ENCODE measurements around the gene CPAMD8.
"Not testable (repeated sequence)": the region's sequence is repeated elsewhere in the genome, so short reads cannot be mapped to it uniquely, and the experiment has no call there.

Gene CPAMD8

DNA sequence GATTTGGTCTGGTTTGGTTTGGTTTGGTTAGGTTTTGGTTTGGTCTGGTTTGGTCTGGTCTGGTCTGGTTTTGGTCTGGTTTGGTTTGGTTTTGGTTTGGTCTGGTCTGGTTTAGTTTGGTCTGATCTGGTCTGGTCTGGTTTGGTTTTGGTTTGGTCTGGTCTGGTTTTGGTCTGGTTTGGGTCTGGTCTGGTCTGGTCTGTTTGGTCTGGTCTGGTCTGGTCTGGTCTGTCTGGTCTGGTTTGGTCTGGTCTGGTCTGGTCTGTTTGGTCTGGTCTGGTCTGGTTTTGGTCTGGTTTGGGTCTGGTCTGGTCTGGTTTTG lies 151.7 kb downstream of the CPAMD8 start:
- DNase-seq (ENCODE audit: low spot score), result not testable (repeated sequence)

DNA sequence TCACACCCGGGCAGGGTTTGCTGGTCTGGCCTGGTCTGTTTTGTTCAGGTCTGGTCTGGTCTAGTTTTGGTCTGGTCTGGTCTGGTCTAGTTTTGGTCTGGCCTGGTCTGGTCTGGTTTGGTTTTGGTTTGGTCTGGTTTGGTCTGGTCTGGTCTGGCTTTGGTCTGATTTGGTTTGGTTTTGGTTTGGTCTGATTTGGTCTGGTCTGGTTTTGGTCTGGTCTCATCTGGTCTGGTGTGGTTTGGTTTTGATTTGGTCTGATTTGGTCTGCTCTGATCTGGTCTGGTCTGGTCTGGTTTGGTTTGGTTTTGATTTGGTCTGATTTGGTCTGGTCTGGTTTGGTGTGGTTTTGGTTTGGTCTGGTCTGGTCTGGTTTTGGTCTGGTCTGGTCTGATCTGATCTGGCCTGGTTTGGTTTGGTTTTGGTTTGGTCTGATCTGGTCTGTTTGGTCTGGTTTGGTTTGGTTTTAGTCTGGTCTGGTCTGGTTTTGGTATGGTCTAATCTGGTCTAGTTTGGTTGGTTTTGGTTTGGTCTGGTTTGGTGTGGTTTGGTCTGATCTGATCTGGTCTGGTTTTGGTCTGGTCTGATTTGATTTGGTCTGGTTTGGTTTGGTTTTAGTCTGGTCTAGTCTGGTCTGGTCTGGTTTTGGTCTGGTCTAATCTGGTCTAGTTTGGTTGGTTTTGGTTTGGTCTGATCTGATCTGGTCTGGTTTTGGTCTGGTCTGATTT lies 152.2 kb downstream of the CPAMD8 start:
- DNase-seq (ENCODE audit: low spot score), result no peak

DNA sequence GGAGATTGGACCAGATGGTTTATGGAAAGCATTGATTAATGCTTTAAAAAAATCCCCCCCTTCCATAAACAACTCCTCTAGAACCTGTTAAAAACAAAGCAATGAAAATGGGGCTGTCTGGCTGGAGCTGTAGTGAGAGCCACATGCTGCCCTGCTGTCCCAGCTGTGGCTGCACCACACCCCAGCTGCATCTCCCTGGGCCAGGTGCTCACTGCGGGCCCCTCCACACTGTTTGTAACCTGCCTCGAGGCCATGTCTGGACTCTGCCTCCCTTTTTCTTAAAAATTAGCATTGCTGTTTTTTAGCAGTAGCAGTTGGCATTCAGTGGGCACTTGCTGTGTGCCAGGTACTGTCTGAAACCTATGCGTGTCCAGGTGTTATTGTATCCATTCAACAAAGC lies 153.0 kb downstream of the CPAMD8 start:
- DNase-seq (ENCODE audit: low spot score), result no peak

DNA sequence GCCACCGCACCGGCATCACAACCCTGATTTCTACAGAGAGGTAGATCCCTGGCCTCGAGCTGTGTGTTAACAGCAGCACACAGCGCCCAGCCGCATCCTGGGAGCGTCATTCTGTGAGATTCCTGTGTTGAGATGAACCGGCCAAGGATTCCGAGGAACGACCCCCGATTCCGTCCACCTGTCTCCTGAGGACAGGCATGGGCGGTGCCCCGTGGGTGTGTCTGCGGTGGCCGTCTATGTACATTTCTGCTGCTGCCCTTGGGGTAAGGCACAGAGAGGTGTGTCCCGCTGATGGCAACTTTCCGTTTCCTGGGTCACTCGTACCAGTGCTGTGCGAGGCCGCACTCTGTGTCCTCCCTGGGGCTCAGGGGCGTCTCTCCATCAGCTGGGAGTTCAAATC lies 153.9 kb downstream of the CPAMD8 start:
- DNase-seq (ENCODE audit: low spot score), result no peak

DNA sequence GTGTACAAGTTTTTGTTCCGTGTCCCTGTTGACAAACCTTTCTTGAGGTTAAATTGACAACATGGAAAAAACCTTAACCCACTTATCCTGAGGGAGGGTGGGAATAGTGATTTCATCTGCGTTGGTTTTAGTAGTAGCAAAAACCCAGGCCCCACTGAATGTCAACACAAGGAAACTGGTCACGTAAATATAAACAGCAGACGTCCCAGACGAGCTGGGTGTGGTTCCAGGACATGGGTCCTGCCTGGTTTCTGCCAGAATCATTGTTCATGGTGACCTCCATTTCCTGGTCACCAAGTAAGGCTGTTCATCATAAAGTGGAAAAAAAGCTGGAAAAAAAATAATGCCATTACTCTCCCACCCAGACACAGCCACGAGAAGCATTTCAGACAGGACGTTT lies 154.7 kb downstream of the CPAMD8 start:
- DNase-seq (ENCODE audit: low spot score), result no peak

DNA sequence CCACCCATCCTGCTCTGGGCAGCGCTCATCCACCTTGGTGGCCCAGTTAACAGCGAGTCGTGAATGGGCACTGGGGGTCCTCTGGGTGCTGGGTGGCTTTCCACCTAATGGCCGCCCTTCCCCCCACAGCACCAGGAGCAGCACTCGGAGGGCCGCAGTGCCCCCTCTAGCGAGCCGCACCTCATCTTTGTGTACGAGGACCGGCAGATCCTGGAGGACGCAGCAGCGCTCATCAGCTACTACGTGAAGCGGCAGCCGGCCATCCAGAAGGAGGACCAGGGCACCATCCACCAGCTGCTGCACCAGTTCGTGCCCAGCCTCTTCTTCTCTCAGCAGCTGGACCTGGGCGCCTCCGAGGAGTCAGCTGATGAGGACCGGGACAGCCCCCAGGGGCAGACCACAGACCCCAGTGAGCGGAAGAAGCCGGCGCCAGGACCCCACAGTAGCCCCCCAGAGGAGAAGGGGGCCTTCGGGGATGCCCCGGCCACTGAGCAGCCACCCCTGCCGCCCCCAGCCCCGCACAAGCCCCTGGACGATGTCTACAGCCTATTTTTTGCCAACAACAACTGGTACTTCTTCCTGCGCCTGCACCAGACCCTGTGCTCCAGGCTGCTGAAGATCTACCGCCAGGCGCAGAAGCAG lies 157.2 kb downstream of the CPAMD8 start:
- DNase-seq (ENCODE audit: low spot score), result no peak

DNA sequence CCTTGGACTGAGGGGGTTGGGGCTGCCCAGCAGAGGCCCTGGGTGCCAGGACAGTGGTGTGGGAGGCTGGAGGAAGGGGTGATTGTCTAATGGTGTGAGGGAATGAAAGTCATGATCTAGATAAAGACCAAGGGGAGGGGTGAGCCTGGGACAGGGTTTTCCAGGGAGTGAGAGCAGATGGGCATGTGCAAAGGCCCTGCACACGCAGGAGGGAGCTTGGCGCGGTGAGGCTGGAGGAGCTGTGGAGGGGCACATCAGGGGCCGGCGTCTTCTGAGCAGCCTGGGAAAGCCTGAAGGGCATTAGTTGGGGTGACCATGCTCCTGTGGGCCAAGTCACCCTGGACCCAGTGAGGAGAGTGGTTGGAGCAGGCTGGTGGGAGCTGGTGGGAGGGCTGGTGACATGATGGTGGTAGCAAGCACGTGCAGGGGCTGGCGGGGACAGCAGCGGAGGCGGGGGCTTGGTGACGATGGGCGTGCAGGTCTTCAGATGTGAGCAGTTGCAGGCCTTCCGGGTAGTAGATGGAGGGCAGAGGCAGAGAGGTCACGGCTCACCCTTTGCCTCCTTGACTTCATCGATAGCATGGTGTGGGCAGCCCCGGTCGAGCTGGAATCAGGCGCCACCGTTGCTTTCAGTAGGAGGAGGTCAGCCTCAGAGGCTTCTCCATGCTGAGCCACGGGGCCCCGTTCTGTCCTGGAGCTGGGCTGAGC lies 158.0 kb downstream of the CPAMD8 start:
- no peak for DNase-seq (ENCODE audit: low spot score)

DNA sequence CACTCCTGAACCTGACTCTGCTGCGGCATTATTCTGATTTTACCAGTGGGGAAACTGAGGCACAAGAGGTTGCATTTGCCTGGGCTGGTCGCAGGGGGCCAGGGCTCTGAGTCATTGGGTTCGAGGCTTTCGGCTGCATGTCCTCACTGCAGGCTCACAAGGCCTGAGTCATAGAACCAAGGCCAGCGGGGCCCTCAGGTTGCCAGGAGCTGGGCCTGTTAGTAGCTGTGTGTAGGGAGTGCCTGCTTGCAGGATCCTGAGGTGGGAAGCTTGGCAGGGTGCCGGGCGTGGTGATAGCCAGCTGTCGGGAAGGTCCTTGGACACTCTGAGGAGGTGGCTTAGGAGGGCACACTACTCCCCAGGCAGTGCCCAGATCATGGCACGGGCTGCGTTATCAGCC lies 159.4 kb downstream of the CPAMD8 start:
- DNase-seq (ENCODE audit: low spot score), result no peak

DNA sequence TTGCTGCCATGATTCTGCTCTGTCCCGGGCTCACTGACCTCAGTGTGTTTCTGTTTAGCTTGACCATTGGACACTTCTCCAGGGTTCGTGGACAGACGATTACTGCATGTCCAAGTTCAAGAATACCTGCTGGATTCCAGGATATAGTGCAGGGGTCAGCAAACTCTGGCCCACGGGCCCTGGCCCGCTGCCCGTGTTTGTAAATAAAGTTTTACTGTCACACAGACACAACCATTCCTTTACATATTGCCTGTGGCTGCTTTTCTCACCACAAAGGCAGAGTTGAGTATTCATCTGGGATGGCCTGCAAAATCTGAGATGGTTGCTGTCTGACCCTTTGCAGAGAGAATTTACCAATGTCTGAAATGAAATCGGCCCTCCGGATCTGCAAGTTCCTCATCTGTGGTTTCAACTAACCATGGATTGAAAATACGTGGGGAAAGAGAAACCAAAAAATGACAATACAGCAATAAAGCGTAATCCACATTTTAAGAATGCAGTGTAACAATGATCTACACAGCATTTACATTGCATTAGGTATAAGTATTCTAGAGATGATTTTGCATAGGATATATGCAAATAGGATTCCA lies 163.7 kb downstream of the CPAMD8 start:
- no peak for DNase-seq (ENCODE audit: low spot score)

DNA sequence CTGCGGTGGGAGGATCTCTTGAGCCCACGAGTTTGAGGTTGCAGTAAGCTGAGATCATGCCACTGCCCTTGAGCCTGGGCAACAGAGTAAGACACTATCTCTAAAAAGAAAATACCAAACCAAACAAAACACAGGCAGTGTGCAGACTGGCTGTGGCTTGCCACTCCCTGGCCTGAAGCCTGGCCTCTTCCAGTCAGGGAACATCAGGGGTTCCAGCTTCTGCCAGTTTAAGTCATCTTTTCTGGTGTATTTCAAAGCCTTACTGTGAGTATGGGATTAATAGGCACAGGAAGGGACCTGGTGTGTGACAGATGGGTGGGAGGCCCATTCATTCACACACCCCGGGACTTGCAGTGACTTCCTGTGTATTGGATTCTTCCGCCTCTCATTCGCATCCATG lies 164.8 kb downstream of the CPAMD8 start:
- DNase-seq (ENCODE audit: low spot score), result no peak

DNA sequence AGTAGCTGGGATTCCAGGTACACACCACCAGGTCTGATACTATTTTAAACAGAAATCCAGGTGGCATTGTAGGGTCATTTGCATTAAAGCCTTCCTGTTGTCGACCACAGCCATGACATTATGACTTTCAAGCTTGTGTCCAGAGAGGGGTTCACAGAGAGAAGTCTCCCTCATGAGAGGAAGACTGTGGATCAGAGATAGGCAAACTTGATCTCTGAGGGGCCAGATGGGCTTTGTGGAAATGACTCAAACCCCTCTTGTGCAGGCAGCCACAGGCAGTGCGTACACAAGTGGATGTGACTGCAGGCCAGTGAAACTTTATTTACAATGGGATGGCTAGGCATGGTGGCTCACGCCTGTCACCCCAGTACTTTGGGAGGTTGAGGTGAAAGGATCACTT lies 165.6 kb downstream of the CPAMD8 start:
- no peak for DNase-seq (ENCODE audit: low spot score)

DNA sequence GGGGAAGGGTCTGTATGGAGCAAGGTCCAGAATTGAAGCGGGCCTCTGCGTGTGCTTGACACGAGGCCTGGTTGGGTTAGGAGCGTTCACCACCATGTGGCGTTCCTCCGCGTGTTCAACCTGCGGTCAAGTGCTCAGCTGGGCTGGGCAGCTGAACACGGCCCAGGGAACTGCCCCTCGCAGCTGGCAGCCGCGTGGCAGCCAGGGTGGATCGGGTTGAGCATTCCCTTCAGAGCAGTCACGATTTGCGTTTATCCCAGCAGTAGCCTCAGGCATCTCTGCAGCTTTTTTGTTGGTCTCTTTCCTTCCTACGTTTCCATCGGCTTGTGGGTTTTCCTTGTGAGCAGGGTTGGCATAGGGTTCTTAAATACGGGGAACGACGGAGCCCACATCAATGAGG lies 166.5 kb downstream of the CPAMD8 start:
- DNase-seq (ENCODE audit: low spot score), result no peak

DNA sequence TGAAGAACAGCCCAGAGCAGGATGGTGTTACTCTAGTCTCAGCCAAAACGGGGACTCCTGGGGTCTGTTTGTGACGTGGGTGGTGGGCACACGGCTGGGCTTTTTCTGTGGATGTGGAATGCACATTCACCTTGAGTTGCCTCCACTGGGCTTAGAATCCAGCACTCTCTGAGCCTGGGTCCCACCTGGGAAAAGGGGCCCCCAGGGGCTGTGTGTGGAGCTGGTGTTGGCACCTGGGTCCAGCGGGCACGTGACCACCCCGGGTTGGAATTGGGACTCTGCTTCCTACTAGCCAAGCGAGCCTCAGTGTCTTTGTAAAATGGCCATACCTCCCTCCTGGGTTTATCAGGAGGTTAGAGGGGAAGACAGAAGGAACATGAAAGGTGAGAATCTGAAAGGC lies 167.0 kb downstream of the CPAMD8 start:
- DNase-seq (ENCODE audit: low spot score), result no peak

DNA sequence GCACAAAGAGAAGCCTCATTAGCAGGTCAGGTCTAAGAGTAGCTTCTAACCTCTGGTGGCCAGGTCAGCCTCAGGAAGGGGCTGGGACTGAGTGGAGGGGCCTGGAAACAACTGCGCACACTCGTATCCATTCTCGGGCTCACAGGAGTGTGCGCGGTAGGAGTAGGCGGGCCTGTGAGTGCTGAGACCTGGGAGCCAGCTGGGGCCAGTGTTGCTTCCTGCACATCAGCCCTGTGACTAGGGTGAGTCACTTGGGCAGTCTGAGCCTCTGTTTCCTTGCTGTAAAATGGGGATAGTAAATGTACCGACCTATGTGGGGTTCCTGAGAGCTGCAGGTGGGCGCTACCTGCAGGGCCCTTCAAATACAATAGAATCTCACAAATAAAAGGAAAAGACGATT lies 170.5 kb downstream of the CPAMD8 start:
- DNase-seq (ENCODE audit: low spot score), result no peak

DNA sequence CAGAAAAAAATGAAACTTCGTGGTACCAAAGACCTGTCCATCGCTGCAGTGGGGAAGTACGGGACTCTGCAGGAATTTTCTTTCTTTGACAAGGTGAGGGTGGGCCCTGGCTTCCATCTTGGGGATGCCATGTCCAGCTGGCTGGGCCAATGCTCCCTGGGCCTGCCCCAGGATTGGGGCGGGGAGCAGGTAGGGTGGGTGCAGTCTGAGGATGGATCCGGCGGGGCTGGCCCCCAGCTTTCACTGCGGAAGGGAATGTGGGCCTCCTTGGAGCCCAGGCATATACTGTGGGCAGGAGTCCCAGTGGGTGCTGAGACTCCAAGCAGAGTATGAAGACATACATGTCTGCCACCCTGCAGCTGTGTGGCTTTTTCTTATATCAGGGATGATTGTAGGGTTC lies 173.5 kb downstream of the CPAMD8 start:
- DNase-seq (ENCODE audit: low spot score), result no peak

DNA sequence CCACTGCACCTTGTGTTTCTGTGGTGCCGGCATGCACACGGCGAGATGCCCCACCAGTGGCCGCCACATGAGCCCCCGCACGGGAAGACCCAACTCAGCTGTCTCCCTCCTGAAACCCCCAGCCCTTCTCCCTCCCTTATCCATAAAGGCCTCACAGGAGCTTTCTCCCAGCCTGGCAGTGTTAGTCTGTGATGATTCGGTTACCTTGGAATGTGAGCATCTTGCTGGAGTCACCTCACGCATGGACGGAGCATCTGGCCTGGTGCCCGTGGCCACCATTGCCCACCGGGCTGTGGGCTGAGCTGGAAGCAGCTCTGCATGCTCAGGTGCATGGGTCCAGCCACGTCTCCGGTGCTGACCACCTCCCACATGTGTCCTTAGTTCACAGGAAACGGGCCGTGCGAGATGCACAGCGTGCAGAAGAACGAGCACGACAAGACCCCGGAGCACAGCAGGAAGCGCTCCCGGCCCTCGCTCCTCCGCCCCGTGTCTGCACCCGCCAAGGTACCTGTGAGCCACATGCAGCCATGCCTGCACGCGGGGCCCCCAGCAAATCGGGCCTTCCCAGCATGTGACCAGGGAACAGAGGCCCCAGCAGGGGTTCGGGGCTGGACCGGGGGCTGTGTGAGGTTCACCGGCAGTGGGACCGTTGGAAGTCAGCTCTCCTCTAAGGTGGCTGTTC lies 175.4 kb downstream of the CPAMD8 start:
- DNase-seq (ENCODE audit: low spot score), result no peak

DNA sequence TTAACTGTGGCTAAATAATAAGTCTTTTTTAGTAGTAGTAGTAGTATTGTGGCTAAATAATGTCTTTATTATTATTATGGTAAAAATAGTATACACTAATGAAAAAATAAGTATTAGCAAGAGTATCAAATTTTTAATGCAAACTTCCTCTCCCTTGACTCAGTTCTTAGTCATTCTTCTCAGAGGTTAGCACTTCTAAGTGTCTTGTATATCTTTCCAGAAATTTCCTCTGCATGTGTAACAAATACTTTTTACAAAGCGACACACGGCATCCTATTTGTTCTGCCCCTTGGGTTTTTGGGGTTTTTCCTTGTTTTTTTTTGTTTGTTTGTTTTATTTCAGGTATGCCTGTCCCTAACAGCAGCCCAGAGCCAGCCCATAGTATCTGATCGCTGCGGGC lies 176.5 kb downstream of the CPAMD8 start:
- DNase-seq (ENCODE audit: low spot score), result no peak

DNA sequence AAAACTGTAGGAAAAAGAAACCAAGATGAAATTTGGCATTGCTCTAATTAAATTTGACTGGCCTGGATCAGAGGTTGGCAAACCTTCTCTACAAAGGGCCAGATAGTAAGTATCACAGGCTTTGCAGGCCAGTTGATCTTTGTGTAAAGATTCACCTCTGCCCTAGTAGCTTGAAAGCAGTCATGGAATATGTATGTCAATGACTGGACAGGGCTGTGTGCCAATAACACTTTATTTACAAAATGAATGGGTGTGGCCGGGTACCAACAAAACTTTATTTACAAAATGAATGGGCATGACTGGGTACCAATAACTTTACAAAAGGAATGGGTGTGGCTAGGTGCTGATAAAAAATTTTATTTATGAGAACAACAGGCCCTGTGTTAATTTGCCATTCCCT lies 177.4 kb downstream of the CPAMD8 start:
- no peak for DNase-seq (ENCODE audit: low spot score)

DNA sequence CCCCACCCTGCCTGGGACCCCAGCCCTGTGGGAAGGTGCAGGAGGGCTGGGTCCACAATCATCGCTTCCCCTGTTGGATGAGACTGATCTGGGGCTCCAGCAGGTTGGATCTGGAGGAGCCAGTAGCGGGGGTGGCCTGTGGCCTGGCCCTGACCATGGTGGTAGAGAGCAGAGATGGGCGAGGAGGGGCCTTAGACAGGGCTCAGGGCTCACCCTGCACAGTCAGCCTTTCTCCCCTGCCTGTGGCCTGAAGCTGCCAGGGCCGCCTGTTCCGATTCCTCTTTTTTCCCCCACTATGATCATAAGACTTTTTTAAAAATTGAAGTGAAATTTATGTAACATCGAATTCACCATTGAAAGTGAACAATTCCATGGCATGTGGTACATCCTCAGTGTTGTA lies 179.2 kb downstream of the CPAMD8 start:
- no peak for DNase-seq (ENCODE audit: low spot score)

DNA sequence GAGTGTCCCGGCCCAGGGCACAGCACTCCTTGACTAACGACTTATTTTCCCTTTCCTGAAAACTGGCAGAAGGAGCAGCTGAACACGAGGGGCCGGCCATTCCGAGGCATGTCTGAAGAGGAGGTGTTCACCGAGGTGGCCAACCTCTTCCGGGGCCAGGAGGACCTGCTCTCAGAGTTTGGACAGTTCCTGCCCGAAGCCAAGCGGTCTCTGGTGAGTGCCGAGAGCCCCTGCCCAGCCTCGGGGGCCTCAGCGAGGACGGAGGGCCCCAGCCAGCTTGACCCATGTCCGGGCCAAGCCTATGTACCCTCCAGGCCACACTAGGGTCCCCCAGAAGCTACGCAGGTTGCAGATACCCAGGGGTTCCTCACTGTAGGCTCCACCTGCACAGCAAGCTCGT lies 179.7 kb downstream of the CPAMD8 start:
- DNase-seq (ENCODE audit: low spot score), result no peak
